GM12865 (cell line): Measurements from ENCODE around the gene POP4.

Experiments used
- DNase-seq: peaks from one replicate; pipeline ENCODE4 v3.0.0; 2010; ENCODE audit warnings: low read depth
- H3K4me3 ChIP-seq: 2 replicates; pipeline ENCODE4 v1.5.1; 2011; ENCODE audit warnings: mild to moderate bottlenecking, low read depth, low read length, control low read depth
- CTCF ChIP-seq: IDR thresholded peaks from 2 replicates; pipeline ENCODE4 v1.5.1; 2011; ENCODE audit warnings: low read length, control low read depth, low read depth, inconsistent platforms; ENCODE audit not compliant: insufficient read depth; ENCODE audit errors: missing control alignments

POP4 gene

GRCh38 chr19:29569038-29569911 is 36.8 kb upstream of the POP4 start:
- no peak for TF ChIP-seq CTCF
- no peak overlapping the region for H3K4me3 ChIP-seq
- DNase-seq, result no peak

GRCh38 chr19:29571181-29571580 is 34.9 kb upstream of the POP4 start:
- TF ChIP-seq CTCF, result no peak
- no peak for DNase-seq
- no peak overlapping the region for H3K4me3 ChIP-seq

- H3K4me3 ChIP-seq, result no peak overlapping the region
- no peak for TF ChIP-seq CTCF
- no peak for DNase-seq
Observed at GRCh38 chr19:29573486-29573885, 32.6 kb upstream of the POP4 start.

GRCh38 chr19:29574510-29574909 is 31.6 kb upstream of the POP4 start:
- no peak for DNase-seq
- TF ChIP-seq CTCF, result no peak
- no peak overlapping the region for H3K4me3 ChIP-seq

- no peak overlapping the region for H3K4me3 ChIP-seq
- TF ChIP-seq CTCF, result no peak
- no peak for DNase-seq
Observed at GRCh38 chr19:29576046-29576606, 30.0 kb upstream of the POP4 start.

GRCh38 chr19:29576761-29577648 is 29.1 kb upstream of the POP4 start:
- DNase-seq, result peak; percentile 54
- no peak for TF ChIP-seq CTCF

More at GRCh38 chr19:29576761-29577648, 29.1 kb upstream of the POP4 start:
- peak overlapping the region; percentile 7; the same call in 1 of the 2 replicates for H3K4me3 ChIP-seq
